ENCODE data around the gene ARHGAP24.

DNA sequence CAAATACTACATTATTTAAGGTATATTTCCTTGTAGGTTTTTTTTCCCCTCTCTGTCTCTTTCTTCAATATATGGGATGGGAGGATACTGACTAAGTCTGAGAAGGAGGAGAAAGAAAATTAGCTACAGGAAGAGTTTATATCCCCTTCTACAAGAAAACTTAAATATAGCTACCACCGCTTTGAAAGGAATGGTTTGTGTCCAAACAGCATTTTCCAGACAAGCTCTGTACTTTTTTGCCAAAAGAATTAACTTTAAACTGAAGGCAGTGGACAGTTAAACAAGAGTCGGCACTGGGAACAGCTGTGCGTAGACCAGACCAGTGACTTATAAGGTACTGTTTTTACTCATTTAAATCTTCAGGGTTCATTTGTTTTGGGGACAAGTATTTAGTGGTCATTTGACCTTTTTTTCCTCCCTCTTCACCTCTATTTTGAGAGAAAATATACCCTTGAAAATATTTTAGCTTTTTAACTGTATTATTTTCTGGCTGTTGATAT lies 303.7 kb downstream of the ARHGAP24 start:
- TF ChIP-seq, protein P1, sequence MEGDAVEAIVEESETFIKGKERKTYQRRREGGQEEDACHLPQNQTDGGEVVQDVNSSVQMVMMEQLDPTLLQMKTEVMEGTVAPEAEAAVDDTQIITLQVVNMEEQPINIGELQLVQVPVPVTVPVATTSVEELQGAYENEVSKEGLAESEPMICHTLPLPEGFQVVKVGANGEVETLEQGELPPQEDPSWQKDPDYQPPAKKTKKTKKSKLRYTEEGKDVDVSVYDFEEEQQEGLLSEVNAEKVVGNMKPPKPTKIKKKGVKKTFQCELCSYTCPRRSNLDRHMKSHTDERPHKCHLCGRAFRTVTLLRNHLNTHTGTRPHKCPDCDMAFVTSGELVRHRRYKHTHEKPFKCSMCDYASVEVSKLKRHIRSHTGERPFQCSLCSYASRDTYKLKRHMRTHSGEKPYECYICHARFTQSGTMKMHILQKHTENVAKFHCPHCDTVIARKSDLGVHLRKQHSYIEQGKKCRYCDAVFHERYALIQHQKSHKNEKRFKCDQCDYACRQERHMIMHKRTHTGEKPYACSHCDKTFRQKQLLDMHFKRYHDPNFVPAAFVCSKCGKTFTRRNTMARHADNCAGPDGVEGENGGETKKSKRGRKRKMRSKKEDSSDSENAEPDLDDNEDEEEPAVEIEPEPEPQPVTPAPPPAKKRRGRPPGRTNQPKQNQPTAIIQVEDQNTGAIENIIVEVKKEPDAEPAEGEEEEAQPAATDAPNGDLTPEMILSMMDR (conservative IDR thresholded peaks at IDR 0.05 in 1 of 2, IDR thresholded peaks at IDR 0.05 in 1 of 2; ENCODE audit: extremely low read depth in 1 of 2, insufficient read depth in 1 of 2, low read depth in 1 of 2, low read length in 2 of 2) = no peak
- no peak for TF ChIP-seq EZH2 (IDR thresholded peaks at IDR 0.05; ENCODE audit: borderline replicate concordance, low read length)

Data from mammary epithelial cell (primary cell).